ENCODE results near the gene PCP4.

The PCP4 gene

DNA sequence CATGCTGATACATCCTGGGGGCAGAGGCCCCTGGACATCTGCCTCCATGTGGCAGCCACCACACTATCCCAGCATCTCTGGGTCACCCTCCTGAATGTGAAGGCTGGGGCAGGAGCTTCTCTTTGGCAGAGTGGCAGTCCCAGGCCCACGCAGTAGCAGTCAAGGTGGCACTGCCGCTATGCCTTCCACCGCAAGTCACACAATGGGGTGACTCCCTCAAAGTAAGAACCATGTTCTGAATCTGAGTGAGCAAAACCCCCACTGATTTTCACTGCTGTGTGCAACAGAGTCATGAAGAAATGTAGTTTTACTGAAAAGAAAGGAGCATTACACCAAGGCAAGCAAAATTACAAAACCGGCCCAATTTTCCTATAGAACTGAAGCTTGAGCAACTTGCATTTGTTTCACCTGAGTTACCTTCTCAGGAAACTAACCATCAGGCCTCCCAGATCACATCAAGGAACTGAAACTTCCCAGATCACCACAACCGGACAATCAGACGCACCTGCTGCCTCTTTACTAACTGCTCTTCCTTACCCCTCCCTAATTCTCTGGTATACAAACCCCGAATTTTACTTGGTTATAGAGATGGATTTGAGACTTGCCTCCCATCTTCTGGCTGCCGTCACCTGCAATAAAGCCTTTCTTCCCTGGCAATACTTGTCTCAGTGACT is 102.6 kb downstream of the PCP4 start:
- H3K9me3 ChIP-seq (ENCODE audit: severe bottlenecking), result no peaks in the 10 kb centered on the region
- H3K36me3 ChIP-seq (ENCODE audit: low read depth), result no peaks in the 10 kb centered on the region
- DNase-seq (ENCODE audit: low spot score), result no peak
- H3K4me1 ChIP-seq (ENCODE audit: insufficient read depth, poor library complexity, severe bottlenecking), result no peaks in the 10 kb centered on the region
- TF ChIP-seq, protein P1, sequence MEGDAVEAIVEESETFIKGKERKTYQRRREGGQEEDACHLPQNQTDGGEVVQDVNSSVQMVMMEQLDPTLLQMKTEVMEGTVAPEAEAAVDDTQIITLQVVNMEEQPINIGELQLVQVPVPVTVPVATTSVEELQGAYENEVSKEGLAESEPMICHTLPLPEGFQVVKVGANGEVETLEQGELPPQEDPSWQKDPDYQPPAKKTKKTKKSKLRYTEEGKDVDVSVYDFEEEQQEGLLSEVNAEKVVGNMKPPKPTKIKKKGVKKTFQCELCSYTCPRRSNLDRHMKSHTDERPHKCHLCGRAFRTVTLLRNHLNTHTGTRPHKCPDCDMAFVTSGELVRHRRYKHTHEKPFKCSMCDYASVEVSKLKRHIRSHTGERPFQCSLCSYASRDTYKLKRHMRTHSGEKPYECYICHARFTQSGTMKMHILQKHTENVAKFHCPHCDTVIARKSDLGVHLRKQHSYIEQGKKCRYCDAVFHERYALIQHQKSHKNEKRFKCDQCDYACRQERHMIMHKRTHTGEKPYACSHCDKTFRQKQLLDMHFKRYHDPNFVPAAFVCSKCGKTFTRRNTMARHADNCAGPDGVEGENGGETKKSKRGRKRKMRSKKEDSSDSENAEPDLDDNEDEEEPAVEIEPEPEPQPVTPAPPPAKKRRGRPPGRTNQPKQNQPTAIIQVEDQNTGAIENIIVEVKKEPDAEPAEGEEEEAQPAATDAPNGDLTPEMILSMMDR (IDR thresholded peaks at IDR 0.05; ENCODE audit: poor library complexity, severe bottlenecking), result no peak
- no peaks in the 10 kb centered on the region for H3K27me3 ChIP-seq (ENCODE audit: insufficient read depth, poor library complexity, severe bottlenecking)
- ATAC-seq (ENCODE audit: low read depth), result no peak
- H3K4me3 ChIP-seq (ENCODE audit: severe bottlenecking), result no peak overlapping the region
- no peak overlapping the region for H3K27ac ChIP-seq (ENCODE audit: poor library complexity, severe bottlenecking)

DNA sequence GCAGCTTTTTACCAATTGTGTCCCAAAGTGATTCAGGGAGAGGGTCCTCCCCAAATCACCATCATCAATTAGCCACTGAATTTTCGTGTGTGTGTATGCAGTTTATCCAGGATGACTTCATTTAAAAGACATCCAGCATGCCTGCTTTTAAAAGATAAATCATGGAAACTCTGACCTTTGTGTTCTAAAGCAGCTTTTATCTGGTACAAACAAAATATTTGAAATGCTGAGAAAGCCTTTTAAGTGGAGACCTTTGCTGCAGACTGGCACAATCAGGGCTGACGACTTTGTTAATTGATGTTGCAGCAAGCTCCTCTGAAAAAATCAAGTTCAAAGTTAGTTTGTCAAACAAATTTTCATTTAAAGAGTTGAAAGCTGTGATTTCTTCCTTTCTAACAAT is 104.7 kb downstream of the PCP4 start:
- no peak for ATAC-seq (ENCODE audit: low read depth)
- no peaks in the 10 kb centered on the region for H3K27me3 ChIP-seq (ENCODE audit: insufficient read depth, poor library complexity, severe bottlenecking)
- TF ChIP-seq, protein P1 (IDR thresholded peaks at IDR 0.05; ENCODE audit: poor library complexity, severe bottlenecking), result no peak

DNA sequence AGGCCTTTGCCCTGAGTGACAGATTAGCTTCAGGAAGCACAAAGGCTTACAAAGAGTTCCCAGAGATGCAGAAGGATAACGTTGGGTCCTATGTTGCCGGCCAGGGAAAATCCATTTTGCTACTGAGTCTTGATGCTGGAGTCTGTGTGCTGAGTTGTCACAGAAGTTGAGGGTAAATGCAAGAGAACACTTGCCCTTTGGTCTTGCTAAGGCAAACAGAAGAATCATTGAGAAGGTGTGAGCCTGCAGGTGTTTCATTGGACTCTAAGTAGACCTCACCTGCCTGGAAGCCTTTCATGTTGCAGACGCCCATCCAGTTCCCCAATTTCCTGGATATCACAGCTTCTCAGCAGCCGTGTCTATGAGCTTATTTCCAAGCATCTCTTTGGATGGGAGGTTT is 105.2 kb downstream of the PCP4 start:
- DNase-seq (ENCODE audit: low spot score) (no peak), ATAC-seq (ENCODE audit: low read depth) (no peak)
- TF ChIP-seq, protein P1 (IDR thresholded peaks at IDR 0.05; ENCODE audit: poor library complexity, severe bottlenecking), result no peak
- Histone ChIP-seq H3K9me3 (ENCODE audit: severe bottlenecking) (no peaks in the 10 kb centered on the region), H3K4me1 (ENCODE audit: insufficient read depth, poor library complexity, severe bottlenecking) (no peaks in the 10 kb centered on the region), H3K27me3 (ENCODE audit: insufficient read depth, poor library complexity, severe bottlenecking) (no peaks in the 10 kb centered on the region), H3K36me3 (ENCODE audit: low read depth) (no peaks in the 10 kb centered on the region), H3K4me3 (ENCODE audit: severe bottlenecking) (no peak overlapping the region), H3K27ac (ENCODE audit: poor library complexity, severe bottlenecking) (no peak overlapping the region)

More for the DNA sequence above, 104.7 kb downstream of the PCP4 start:
- Histone ChIP-seq H3K9me3 (ENCODE audit: severe bottlenecking) (no peaks in the 10 kb centered on the region), H3K4me3 (ENCODE audit: severe bottlenecking) (no peak overlapping the region), H3K36me3 (ENCODE audit: low read depth) (no peaks in the 10 kb centered on the region), H3K4me1 (ENCODE audit: insufficient read depth, poor library complexity, severe bottlenecking) (no peaks in the 10 kb centered on the region), H3K27ac (ENCODE audit: poor library complexity, severe bottlenecking) (no peak overlapping the region)
- no peak for DNase-seq (ENCODE audit: low spot score)

DNA sequence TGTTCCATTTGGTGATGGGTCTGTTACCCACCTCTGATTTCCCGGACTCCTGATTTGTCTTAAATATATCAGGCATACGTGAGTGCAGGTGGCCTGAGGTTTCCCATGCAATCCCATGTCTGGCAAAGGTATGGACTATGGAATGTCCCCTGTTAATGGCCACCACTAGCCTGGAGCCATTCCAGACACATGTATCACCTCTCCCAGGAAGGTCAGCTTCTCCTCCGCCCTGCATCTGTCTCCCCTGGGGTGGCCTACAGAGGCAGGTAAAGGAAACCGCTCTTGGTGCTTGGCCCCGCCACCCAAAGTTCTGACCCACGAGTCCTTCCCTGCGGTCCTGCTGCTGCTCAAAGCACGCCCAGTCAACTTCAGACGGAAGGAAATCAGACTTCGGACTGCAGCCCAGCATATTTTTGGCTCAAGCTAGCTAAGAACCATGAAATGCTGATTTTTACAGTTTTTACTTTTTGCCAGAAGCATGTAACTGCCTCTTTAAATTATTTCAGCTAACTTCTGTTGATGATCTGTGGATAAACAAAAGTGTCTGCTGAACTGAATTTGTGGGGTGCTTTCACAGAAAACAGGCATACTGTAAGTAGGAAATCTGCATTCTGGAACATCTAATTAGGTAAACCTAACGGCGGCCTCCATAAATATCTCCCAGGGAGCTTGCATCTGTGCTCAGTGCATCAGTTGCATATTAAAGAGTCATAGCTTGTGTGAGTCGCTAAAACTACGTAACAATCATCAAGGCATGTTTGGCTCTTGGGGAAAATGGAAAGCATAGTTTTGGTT is 105.9 kb downstream of the PCP4 start:
- no peak for DNase-seq (ENCODE audit: low spot score)
- Histone ChIP-seq H3K27ac (ENCODE audit: poor library complexity, severe bottlenecking) (no peak overlapping the region), H3K9me3 (ENCODE audit: severe bottlenecking) (no peaks in the 10 kb centered on the region), H3K4me3 (ENCODE audit: severe bottlenecking) (no peak overlapping the region), H3K36me3 (ENCODE audit: low read depth) (no peaks in the 10 kb centered on the region), H3K4me1 (ENCODE audit: insufficient read depth, poor library complexity, severe bottlenecking) (no peaks in the 10 kb centered on the region), H3K27me3 (ENCODE audit: insufficient read depth, poor library complexity, severe bottlenecking) (no peaks in the 10 kb centered on the region)
- TF ChIP-seq, protein P1 (IDR thresholded peaks at IDR 0.05; ENCODE audit: poor library complexity, severe bottlenecking), result no peak
- no peak for ATAC-seq (ENCODE audit: low read depth)

DNA sequence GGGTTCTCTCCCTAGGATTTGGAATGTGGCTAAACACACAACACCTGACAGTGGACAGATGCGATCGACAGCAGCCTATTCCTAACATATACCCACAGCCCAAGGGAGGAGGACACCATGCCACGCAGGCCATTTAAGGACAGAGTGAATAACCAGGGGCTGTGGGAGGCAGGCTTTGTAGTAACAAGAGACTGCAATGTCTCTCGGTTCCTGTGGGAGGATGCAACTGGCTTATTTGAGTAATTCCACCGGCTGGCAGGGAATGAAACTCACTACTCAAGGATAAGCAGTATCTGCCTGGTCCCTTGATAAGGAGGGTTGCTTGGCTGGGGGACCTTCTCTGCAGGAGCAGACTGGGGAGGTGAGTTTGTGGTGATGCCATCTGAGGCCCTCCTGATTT is 109.6 kb downstream of the PCP4 start:
- Histone ChIP-seq H3K27ac (ENCODE audit: poor library complexity, severe bottlenecking) (no peak overlapping the region), H3K36me3 (ENCODE audit: low read depth) (no peaks in the 10 kb centered on the region), H3K9me3 (ENCODE audit: severe bottlenecking) (no peaks in the 10 kb centered on the region), H3K4me1 (ENCODE audit: insufficient read depth, poor library complexity, severe bottlenecking) (no peaks in the 10 kb centered on the region), H3K27me3 (ENCODE audit: insufficient read depth, poor library complexity, severe bottlenecking) (peaks cover 3% of the 10 kb centered on the region), H3K4me3 (ENCODE audit: severe bottlenecking) (no peak overlapping the region)
- ATAC-seq (ENCODE audit: low read depth) (no peak), DNase-seq (ENCODE audit: low spot score) (no peak)
- TF ChIP-seq, protein P1 (IDR thresholded peaks at IDR 0.05; ENCODE audit: poor library complexity, severe bottlenecking), result no peak

Measured in RWPE2 (cell line).